ENCODE measurements around the gene EIF6. TPM values are rescaled to one million over a fixed set of nuclear protein-coding genes. Genes with fewer than 3 reads are reported as not detected.

EIF6 gene
- total RNA-seq, 1 donor from 2014 or later = 271 TPM

GRCh38 chr20:35328689-35329088, 44.1 kb upstream of the EIF6 start:
- no peak for DNase-seq (ENCODE audit: low read depth)
- Histone ChIP-seq H2AFZ (ENCODE audit: low read depth, low read length) (no peak overlapping the region), H3K9me3 (ENCODE audit: insufficient read depth, low read depth, low read length) (no peaks in the 10 kb centered on the region), H3K4me2 (ENCODE audit: low read length) (no peak overlapping the region), H3K79me2 (ENCODE audit: insufficient read depth, low read length) (no peaks in the 10 kb centered on the region), H3K27me3 (ENCODE audit: insufficient read depth, low read length) (no peaks in the 10 kb centered on the region), H3K27ac (ENCODE audit: low read depth, low read length) (no peak overlapping the region), H3K36me3 (ENCODE audit: insufficient read depth, low read length) (no peaks in the 10 kb centered on the region), H3K4me1 (ENCODE audit: insufficient read depth, low read length) (peaks cover 7% of the 10 kb centered on the region), H3K9ac (ENCODE audit: low read length) (no peak overlapping the region), H4K20me1 (ENCODE audit: insufficient read depth, low read length) (no peaks in the 10 kb centered on the region), H3K4me3 (ENCODE audit: insufficient read depth, low read depth, low read length) (no peak overlapping the region)
- no peak for FAIRE-seq
- TF ChIP-seq EZH2 (IDR thresholded peaks at IDR 0.05; ENCODE audit: insufficient read depth, low read length) (no peak), CTCF (IDR thresholded peaks at IDR 0.05; ENCODE audit: insufficient read depth, low read depth, low read length) (no peak)
- Mint-ChIP-seq H3K4me3 (ENCODE audit: unreplicated experiment) (no peak overlapping the region), H3K36me3 (ENCODE audit: low read depth, unreplicated experiment) (peaks cover 5% of the 10 kb centered on the region), H3K27me3 (ENCODE audit: low read depth, unreplicated experiment) (no peaks in the 10 kb centered on the region), H3K9me3 (ENCODE audit: unreplicated experiment) (no peaks in the 10 kb centered on the region), H3K27ac (ENCODE audit: unreplicated experiment) (no peak overlapping the region), H3K4me1 (ENCODE audit: low read depth, unreplicated experiment) (peaks cover 57% of the 10 kb centered on the region)

GRCh38 chr20:35328095-35328685, 43.6 kb upstream of the EIF6 start:
- no peak overlapping the region for H3K27ac Mint-ChIP-seq (ENCODE audit: unreplicated experiment)
- no peaks in the 10 kb centered on the region for H3K9me3 ChIP-seq (ENCODE audit: insufficient read depth, low read depth, low read length)
- no peaks in the 10 kb centered on the region for H3K36me3 ChIP-seq (ENCODE audit: insufficient read depth, low read length)
- H3K4me1 Mint-ChIP-seq (ENCODE audit: low read depth, unreplicated experiment) = peaks cover 54% of the 10 kb centered on the region
- H3K36me3 Mint-ChIP-seq (ENCODE audit: low read depth, unreplicated experiment) = peaks cover 5% of the 10 kb centered on the region
- no peak overlapping the region for H3K27ac ChIP-seq (ENCODE audit: low read depth, low read length)
- no peaks in the 10 kb centered on the region for H4K20me1 ChIP-seq (ENCODE audit: insufficient read depth, low read length)
- no peak overlapping the region for H3K9ac ChIP-seq (ENCODE audit: low read length)
- no peak for FAIRE-seq
- H3K27me3 ChIP-seq (ENCODE audit: insufficient read depth, low read length) = no peaks in the 10 kb centered on the region
- no peak overlapping the region for H3K4me3 ChIP-seq (ENCODE audit: insufficient read depth, low read depth, low read length)
- H3K4me2 ChIP-seq (ENCODE audit: low read length) = no peak overlapping the region
- no peaks in the 10 kb centered on the region for H3K79me2 ChIP-seq (ENCODE audit: insufficient read depth, low read length)
- H3K4me3 Mint-ChIP-seq (ENCODE audit: unreplicated experiment) = no peak overlapping the region
- H2AFZ ChIP-seq (ENCODE audit: low read depth, low read length) = no peak overlapping the region
- DNase-seq (ENCODE audit: low read depth) = no peak
- H3K9me3 Mint-ChIP-seq (ENCODE audit: unreplicated experiment) = no peaks in the 10 kb centered on the region
- H3K27me3 Mint-ChIP-seq (ENCODE audit: low read depth, unreplicated experiment) = no peaks in the 10 kb centered on the region
- peaks cover 7% of the 10 kb centered on the region for H3K4me1 ChIP-seq (ENCODE audit: insufficient read depth, low read length)
- TF ChIP-seq EZH2 (IDR thresholded peaks at IDR 0.05; ENCODE audit: insufficient read depth, low read length) (no peak), CTCF (IDR thresholded peaks at IDR 0.05; ENCODE audit: insufficient read depth, low read depth, low read length) (no peak)
